HepG2 (cell line): Measurements from ENCODE around the gene FBXL4.

Source experiments
- CTCF ChIP-seq: sonication (generic); formaldehyde crosslinking; IDR thresholded peaks from 2 replicates; pipeline ENCODE4 v1.5.0; 2020; ENCODE audit warnings: mild to moderate bottlenecking, missing genetic modification reagents, moderate library complexity
- FOXA3 ChIP-seq: IDR thresholded peaks from 2 replicates; pipeline ENCODE4 v1.6.1; 2016; ENCODE audit warnings: missing genetic modification reagents, missing compliant biosample characterization
- HBP1 ChIP-seq: IDR thresholded peaks from 2 replicates; pipeline ENCODE4 v1.6.1; 2016; ENCODE audit warnings: low read depth, control low read depth
- MAX ChIP-seq: IDR thresholded peaks from 2 replicates; pipeline ENCODE4 v1.6.1; 2012; ENCODE audit warnings: inconsistent platforms
- MTF1 ChIP-seq: sonication (generic); formaldehyde crosslinking; IDR thresholded peaks from 2 replicates; pipeline ENCODE4 v1.5.0; 2020; ENCODE audit warnings: missing genetic modification reagents
- POLR2AphosphoS5 ChIP-seq: IDR thresholded peaks from 2 replicates; pipeline ENCODE4 v1.6.1; 2012; ENCODE audit warnings: low read depth, low read length
- RFXAP ChIP-seq: sonication (generic); formaldehyde crosslinking; IDR thresholded peaks from 2 replicates; pipeline ENCODE4 v1.4.0; 2020; ENCODE audit warnings: missing genetic modification reagents, borderline replicate concordance
- ZBTB44 ChIP-seq: sonication (generic); formaldehyde crosslinking; IDR thresholded peaks from 2 replicates; pipeline ENCODE4 v1.4.0; 2020; ENCODE audit warnings: missing genetic modification reagents

GRCh38 chr6:98944168-98944567 is 3.6 kb downstream of the FBXL4 start:
- TF ChIP-seq CTCF = no peak
- TF ChIP-seq RFXAP (CRISPR knock-in tag) = no peak
- no peak for TF ChIP-seq ZBTB44 (CRISPR knock-in tag)
- TF ChIP-seq HBP1 = no peak
- TF ChIP-seq FOXA3 (CRISPR knock-in tag) = no peak
- TF ChIP-seq MAX = no peak
- TF ChIP-seq MTF1 (CRISPR knock-in tag) = no peak
- TF ChIP-seq POLR2AphosphoS5 = no peak
